Hematopoietic multipotent progenitor cell treated with erythropoietin and hydrocortisone succinate and interleukin-3 and kit ligand, for 17 days (in vitro differentiated cells): ENCODE measurements around the gene PTPRQ.
"Not testable (repeated sequence)": the region's sequence is repeated elsewhere in the genome, so short reads cannot be mapped to it uniquely, and the experiment has no call there.

ENCODE experiments used
- DNase-seq: peaks from one replicate; pipeline ENCODE4 v3.0.0-alpha.2; 2015; ENCODE audit warnings: low spot score

Gene PTPRQ

GRCh38 chr12:80641936-80642335, 197.9 kb downstream of the PTPRQ start:
- no peak for DNase-seq

GRCh38 chr12:80643961-80644360, 199.9 kb downstream of the PTPRQ start:
- DNase-seq: no peak

- no peak for DNase-seq
These were observed 204.8 kb downstream of the PTPRQ start for GRCh38 chr12:80648881-80649280.

GRCh38 chr12:80655751-80656150, 211.7 kb downstream of the PTPRQ start:
- no peak for DNase-seq

GRCh38 chr12:80659512-80660063, 215.6 kb downstream of the PTPRQ start:
- no peak for DNase-seq

- DNase-seq: no peak
These were observed 218.6 kb downstream of the PTPRQ start for GRCh38 chr12:80662586-80662985.

- DNase-seq: no peak
These were observed 226.2 kb downstream of the PTPRQ start for GRCh38 chr12:80670214-80670613.

- DNase-seq: not testable (repeated sequence)
These were observed 232.1 kb downstream of the PTPRQ start for GRCh38 chr12:80676042-80676636.

- DNase-seq: no peak
These were observed 232.8 kb downstream of the PTPRQ start for GRCh38 chr12:80676856-80677255.

- no peak for DNase-seq
These were observed 234.0 kb downstream of the PTPRQ start for GRCh38 chr12:80677994-80678393.

- no peak for DNase-seq
These were observed 235.5 kb downstream of the PTPRQ start for GRCh38 chr12:80679346-80680131.

- no peak for DNase-seq
These were observed 237.3 kb downstream of the PTPRQ start for GRCh38 chr12:80681287-80681686.

- DNase-seq: no peak
These were observed 237.8 kb downstream of the PTPRQ start for GRCh38 chr12:80681786-80682185.

- DNase-seq: no peak
These were observed 240.1 kb downstream of the PTPRQ start for GRCh38 chr12:80684077-80684495.

GRCh38 chr12:80690090-80690489, 246.1 kb downstream of the PTPRQ start:
- no peak for DNase-seq

GRCh38 chr12:80690513-80690912, 246.5 kb downstream of the PTPRQ start:
- no peak for DNase-seq

- no peak for DNase-seq
These were observed 248.1 kb downstream of the PTPRQ start for GRCh38 chr12:80692114-80692513.

- no peak for DNase-seq
These were observed 253.3 kb downstream of the PTPRQ start for GRCh38 chr12:80697270-80697887.

- DNase-seq: no peak
These were observed 254.2 kb downstream of the PTPRQ start for GRCh38 chr12:80698256-80698655.

- DNase-seq: no peak
These were observed 255.0 kb downstream of the PTPRQ start for GRCh38 chr12:80698847-80699542.

GRCh38 chr12:80700327-80700726, 256.3 kb downstream of the PTPRQ start:
- DNase-seq: no peak

GRCh38 chr12:80701388-80701787, 257.4 kb downstream of the PTPRQ start:
- DNase-seq: no peak
